Activated CD4-positive, alpha-beta T cell treated with anti-CD3 and anti-CD28 coated beads, Interleukin-2, amount 10 ng/mL, durations not matched to agents 7 days and 5 days (primary cell): Measurements from ENCODE around the gene POLN. TPM values are rescaled to one million over a fixed set of nuclear protein-coding genes. Genes with fewer than 3 reads are reported as not detected.
"Not testable (repeated sequence)": the region's sequence is repeated elsewhere in the genome, so short reads cannot be mapped to it uniquely, and the experiment has no call there.

Experiments used
- CTCF ChIA-PET: fragments of 350-600 bp; sonication (Branson Sonifier 250); formaldehyde crosslinking; loops from one replicate; lab custom pipeline; 2021; ENCODE audit warnings: antibody characterized with exemption; lab: Charles Lee
- POLR2A ChIA-PET: fragments of 350-600 bp; sonication (Branson Sonifier 250); formaldehyde crosslinking; loops from one replicate; lab custom pipeline; 2021; ENCODE audit warnings: antibody characterized with exemption; lab: Charles Lee
- DNase-seq: peaks from one replicate; pipeline ENCODE4 v3.0.0-alpha.2; 2020
- H3K27ac Mint-ChIP-seq: one replicate; pipeline ENCODE4 v1.8.0; 2021; ENCODE audit warnings: mild to moderate bottlenecking, moderate library complexity, mixed read lengths
- H3K27me3 Mint-ChIP-seq: one replicate; pipeline ENCODE4 v1.8.0; 2021; ENCODE audit warnings: mixed read lengths
- H3K36me3 Mint-ChIP-seq: one replicate; pipeline ENCODE4 v1.8.0; 2021; ENCODE audit warnings: low read depth, mixed read lengths
- H3K4me1 Mint-ChIP-seq: one replicate; pipeline ENCODE4 v1.8.0; 2021; ENCODE audit warnings: mixed read lengths
- H3K4me3 Mint-ChIP-seq: one replicate; pipeline ENCODE4 v1.8.0; 2021; ENCODE audit warnings: mild to moderate bottlenecking, moderate library complexity, mixed read lengths
- H3K9me3 Mint-ChIP-seq: one replicate; pipeline ENCODE4 v1.8.0; 2021; ENCODE audit warnings: mixed read lengths
- total RNA-seq, 2 experiments: library from RNA; stranded (reverse); gene quantifications; one replicate each; pipeline ENCODE4 v1.2.3, GENCODE V29; 2021

Gene POLN
- total RNA-seq, 2 experiments from 2014 or later: 3.3 to 3.8 TPM

DNA sequence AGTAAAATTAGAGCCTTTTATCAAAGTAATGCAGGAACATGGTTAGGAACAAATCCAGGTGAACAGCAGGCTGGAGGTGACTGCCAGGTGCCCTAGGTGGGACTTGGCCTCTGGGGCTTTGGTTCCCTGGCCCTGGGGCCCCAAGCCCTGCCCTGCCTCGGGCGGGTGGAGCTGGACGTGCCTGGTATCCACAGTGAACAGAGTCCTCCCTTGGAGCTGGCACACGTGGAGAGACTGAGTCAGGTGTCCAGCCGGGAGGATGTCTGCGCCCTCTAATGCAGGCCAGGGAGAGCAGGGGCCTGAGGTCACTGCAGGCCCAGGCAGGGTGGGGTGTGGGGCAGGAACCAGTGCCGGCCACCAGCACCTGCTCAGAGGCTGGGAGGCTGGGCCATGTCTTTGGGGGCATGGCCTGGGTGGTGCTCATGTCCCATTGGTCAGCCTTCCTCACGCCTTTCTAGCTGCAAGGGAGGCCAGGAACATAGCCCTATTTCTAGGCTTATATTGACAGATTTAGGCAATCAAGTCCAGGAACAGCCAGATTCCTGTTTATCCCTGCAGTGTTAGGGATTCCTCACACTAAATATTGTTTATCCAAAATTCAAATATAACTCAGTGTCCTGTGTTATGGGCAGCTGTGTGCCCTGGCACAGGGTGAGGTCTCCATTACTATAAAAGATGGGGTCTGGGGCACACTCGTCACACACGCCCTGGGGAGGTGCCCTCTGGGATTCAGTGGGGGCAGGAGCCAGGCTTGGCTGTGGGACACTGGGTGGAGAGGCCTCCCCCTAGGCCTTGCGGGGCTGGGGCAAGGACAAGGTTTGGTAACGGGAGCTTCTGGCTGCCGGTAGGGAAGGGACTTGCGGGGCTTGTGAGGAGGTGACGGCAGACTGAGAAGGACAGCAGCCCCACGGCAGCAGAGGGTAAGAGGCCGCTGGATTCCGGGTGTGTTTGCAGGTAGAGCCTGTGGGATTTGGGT, 197.1 kb downstream of the POLN start:
- CTCF ChIA-PET: interaction anchor here (0.6 to 1.9 kb wide), 2 partner anchors 11 to 1107 kb away, joined by 3 to 7 read pairs; no protein-coding TSS in a partner anchor
- POLR2A ChIA-PET: no interaction called here
- Mint-ChIP-seq H3K36me3 (peaks cover 1% of the 10 kb centered on the region), H3K4me3 (no peak overlapping the region), H3K4me1 (peaks cover 3% of the 10 kb centered on the region), H3K27ac (no peak overlapping the region), H3K9me3 (no peaks in the 10 kb centered on the region), H3K27me3 (peaks cover 9% of the 10 kb centered on the region)
- DNase-seq: no peak

DNA sequence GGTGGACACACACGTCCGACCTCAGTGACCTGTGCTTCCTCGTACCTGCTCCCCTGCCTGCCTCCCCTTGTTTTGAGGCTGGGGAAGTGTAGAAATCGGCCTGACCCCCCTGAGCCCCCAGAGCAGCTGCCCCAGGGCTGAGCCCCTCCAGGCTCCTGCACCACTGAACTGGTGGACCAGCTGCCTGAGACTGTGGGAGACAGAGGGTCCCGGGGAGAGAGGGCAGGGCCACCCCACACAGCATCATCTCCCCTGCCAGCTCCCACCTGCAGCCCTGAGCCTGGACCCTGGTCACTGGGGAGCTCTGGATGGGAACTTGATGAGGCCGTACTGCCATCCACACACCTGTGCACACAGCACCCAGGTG, 197.8 kb downstream of the POLN start:
- Mint-ChIP-seq H3K27me3 (peaks cover 14% of the 10 kb centered on the region), H3K27ac (no peak overlapping the region), H3K9me3 (no peaks in the 10 kb centered on the region), H3K4me1 (peaks cover 4% of the 10 kb centered on the region), H3K4me3 (no peak overlapping the region), H3K36me3 (peaks cover 1% of the 10 kb centered on the region)
- CTCF ChIA-PET: interaction anchor here (0.6 to 1.9 kb wide), 2 partner anchors 12 to 1108 kb away, joined by 3 to 7 read pairs; no protein-coding TSS in a partner anchor
- POLR2A ChIA-PET: no interaction called here
- DNase-seq: no peak

DNA sequence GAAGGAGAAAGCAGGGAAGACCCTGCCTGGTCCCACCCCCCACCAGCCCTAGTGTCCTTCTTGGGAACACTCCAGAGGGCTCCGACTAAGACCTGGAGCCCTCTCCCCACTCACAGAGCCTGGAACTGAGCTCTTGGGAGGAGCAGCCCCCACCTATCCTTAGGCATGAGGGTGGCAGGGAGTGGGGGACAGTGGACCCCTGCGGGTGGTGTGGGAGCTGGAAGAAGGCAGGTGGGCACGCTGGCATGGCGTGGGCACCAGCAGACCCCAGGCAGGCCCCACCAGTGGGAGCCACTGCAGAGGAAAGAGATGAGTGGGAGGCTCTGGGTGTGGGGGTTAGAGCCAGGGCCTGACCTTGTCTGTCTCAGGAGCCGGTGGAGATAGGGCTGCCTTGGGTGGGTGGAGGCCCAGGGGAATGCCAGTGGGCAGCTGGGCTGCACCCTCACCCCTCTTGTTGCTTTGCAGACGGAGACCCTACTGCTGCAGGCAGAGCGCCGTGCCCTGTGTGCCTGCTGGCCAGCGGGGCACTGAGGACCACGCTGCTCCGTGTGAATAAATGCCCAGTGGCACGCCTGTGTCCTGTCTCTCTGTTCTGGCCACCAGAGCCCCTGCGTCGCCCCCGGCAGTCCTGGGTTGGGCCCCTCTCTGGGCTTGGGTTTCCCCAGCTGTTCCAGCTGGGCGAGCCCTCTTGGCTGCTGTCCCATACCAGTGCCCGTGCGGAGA, 198.4 kb downstream of the POLN start:
- ChIA-PET POLR2A (no interaction called here), CTCF (interaction anchor here (1.0 to 1.9 kb wide), 2 partner anchors 13 to 176 kb away, joined by 3 to 7 read pairs; no protein-coding TSS in a partner anchor)
- Mint-ChIP-seq H3K4me3 (no peak overlapping the region), H3K9me3 (no peaks in the 10 kb centered on the region), H3K36me3 (peaks cover 1% of the 10 kb centered on the region), H3K27me3 (peaks cover 19% of the 10 kb centered on the region), H3K27ac (no peak overlapping the region), H3K4me1 (peaks cover 4% of the 10 kb centered on the region)
- no peak for DNase-seq

DNA sequence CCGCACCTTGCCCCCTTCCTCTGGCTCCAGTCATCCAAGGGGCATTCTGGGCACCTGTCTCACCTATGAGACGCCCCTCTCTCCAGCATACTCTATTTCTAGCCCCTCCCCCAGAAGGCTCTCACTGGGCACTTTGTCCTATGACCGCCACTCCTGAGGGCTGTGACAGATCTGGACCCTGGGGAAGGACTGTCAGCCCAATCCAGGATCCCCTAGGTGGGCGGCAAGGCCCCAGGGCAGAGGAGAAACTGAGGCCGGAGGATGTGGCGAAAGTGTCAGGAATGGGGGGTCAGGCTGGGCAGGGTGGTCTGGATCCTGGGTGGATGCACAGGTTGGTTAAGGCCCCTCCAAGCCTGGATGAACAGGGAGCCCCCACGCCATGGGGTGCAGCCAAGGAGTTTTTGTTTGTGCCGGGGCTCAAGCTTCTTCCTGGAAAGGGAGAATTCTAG, 198.9 kb downstream of the POLN start:
- peaks cover 4% of the 10 kb centered on the region for H3K4me1 Mint-ChIP-seq
- ChIA-PET POLR2A (no interaction called here), CTCF (interaction anchor here (1.0 to 1.9 kb wide), 2 partner anchors 13 to 177 kb away, joined by 3 to 7 read pairs; no protein-coding TSS in a partner anchor)
- no peak for DNase-seq
- peaks cover 1% of the 10 kb centered on the region for H3K36me3 Mint-ChIP-seq
- peaks cover 21% of the 10 kb centered on the region for H3K27me3 Mint-ChIP-seq
- peak overlapping the region; percentile 25 for H3K27ac Mint-ChIP-seq
- peak overlapping the region; percentile 71 for H3K4me3 Mint-ChIP-seq
- H3K9me3 Mint-ChIP-seq: no peaks in the 10 kb centered on the region

DNA sequence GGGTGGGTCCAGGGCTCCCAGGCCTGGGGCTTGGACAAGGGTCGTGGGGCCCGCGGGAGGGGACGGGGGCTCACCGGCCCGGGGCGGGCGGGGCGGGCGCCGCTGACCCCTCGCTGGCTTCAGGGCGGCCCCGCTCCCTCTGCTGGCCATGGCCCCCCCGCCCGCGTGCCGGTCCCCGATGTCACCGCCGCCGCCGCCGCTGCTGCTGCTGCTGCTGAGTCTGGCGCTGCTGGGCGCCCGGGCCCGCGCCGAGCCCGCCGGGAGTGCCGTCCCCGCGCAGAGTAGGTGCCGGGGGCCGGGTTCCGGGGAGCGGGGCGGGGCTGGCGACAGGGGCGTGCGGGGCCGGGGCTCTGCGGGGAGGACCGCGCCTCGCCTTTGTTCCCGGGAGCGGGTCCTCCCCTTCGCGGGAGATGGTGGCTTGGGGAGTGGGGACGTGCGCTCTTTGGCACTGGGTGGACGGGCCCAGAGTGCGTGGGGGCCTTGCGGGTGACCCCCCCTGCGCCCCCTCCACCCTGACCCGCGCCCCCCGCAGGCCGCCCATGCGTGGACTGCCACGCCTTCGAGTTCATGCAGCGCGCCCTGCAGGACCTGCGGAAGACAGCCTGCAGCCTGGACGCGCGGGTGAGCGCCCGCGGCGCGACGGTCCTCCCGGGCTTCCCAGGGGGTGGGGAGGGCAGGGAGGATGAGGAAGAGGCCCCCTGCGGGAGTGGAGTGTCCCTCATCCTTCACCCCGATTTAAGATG, 199.5 kb downstream of the POLN start:
- ChIA-PET POLR2A (no interaction called here), CTCF (no interaction called here)
- Mint-ChIP-seq H3K27me3 (peaks cover 21% of the 10 kb centered on the region), H3K4me1 (peaks cover 4% of the 10 kb centered on the region), H3K36me3 (peaks cover 1% of the 10 kb centered on the region), H3K27ac (peak overlapping the region; percentile 25), H3K4me3 (peak overlapping the region; percentile 76), H3K9me3 (no peaks in the 10 kb centered on the region)
- DNase-seq: peak; percentile 37

DNA sequence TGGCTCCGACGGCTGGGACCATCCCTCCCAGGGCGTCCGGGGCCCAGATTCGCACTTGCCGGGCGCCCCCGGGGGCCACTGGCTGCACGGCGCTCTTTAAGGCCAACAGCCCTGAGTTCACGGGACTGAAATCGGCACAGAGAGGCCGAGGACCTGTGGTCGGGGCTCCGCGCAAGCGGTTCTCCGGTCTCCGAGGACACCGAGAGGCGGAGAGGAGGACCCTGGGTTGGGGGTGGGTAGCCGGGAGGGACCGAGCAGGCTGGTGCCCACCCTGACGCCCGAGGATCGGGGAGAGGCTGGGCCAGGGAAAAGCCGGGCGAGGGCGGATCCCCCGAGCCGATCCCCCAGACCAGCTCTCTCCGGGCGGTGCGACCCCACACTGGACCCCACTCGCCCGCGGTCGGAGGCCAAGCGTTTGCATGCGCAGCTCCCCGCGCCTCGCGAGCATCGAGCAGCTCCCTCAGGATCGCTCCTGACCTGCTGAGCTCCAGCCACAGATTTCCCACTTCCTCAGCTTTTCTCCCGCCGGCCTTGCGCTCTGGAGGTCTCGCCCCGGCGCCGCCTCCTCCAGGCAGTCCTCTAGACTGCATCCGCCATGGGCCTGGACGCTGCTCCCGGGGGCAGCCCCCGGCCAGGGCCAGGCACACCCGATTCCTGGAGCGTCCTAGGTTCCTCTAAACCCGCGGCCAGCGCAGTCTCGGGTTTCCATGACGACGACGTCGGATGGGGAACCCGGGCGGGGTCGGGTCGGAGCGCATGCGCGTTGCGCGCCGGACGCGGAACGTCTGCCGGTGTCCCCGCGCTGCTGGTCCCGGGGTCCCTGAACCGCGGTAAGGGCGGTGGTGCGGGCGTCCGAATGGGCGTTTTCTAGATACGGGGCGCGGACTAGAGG, 200.4 kb downstream of the POLN start:
- Mint-ChIP-seq H3K36me3 (peaks cover 1% of the 10 kb centered on the region), H3K4me3 (peak overlapping the region; percentile 76), H3K27ac (no peak overlapping the region), H3K9me3 (no peaks in the 10 kb centered on the region), H3K4me1 (peaks cover 4% of the 10 kb centered on the region), H3K27me3 (peaks cover 28% of the 10 kb centered on the region)
- ChIA-PET POLR2A (no interaction called here), CTCF (interaction anchor here (1.2 kb wide), 1 partner anchor 11 kb away, joined by 3 read pairs; no protein-coding TSS in a partner anchor)
- peak; percentile 88 for DNase-seq

DNA sequence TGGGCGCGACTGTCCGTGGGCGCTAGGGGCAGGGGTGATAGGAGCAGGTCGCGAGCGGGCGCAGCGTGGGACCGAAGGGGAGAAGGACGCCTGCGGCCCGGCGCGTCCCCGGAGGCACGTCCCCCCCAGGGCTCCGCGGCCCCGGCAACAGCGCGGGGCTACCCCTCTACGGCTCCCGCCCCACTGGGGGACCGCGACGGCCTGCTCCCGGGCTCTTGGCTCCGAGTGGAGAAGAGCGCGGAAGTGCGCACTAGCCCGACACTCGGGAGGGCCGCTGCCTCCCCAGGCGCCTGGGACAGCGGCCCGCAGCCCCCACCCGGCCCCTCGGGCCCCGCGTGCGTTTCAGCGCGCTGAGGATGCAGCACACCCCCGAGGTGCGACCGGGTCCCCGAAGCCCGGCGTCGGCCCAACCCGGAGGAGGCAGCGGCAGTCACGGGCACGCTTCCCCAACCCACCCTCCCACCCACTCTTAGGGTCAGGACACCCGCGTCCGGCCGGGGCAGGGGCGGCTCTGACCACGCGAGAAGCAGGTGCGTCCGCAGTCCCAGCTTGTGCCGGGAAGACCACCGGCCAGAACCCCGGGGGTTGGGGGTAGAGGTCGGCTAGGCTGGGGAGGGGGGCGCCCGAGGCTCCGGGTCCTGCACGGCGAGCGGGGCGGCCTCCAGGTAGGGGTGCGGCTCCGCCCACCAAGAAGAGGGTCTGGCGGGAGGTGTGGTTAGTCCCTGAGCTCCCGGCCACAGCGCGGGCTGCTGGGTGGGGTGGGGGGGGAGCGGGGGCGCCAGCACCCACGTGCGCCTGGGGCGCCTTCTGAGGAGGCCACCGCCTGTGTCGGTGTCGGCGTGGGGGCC, 201.3 kb downstream of the POLN start:
- H3K27me3 Mint-ChIP-seq: peaks cover 33% of the 10 kb centered on the region
- H3K4me3 Mint-ChIP-seq: peak overlapping the region; percentile 38
- no peaks in the 10 kb centered on the region for H3K9me3 Mint-ChIP-seq
- ChIA-PET CTCF (interaction anchor here (1.2 kb wide), 1 partner anchor 12 kb away, joined by 3 read pairs; no protein-coding TSS in a partner anchor), POLR2A (no interaction called here)
- H3K4me1 Mint-ChIP-seq: peaks cover 4% of the 10 kb centered on the region
- peaks cover 1% of the 10 kb centered on the region for H3K36me3 Mint-ChIP-seq
- no peak for DNase-seq
- H3K27ac Mint-ChIP-seq: peak overlapping the region; percentile 54

DNA sequence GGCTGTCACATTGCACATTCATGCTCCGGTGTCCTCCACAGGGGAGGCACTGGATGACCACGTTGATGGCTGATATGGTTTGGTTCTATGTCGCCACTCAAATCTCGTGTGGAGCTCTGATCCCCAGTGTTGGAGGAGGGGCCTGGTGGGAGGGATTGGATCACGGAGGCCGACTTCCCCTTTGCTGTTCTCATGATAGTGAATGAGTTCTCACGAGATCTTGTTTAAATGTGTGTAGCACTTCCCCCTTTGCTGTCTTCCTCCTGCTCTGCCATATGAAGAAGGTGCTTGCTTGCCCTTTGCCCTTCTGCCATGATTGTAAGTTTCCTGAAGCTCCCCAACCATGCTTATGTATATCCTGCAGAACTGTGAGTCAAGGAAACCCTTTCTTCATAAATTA, 205.1 kb downstream of the POLN start:
- peaks cover 39% of the 10 kb centered on the region for H3K27me3 Mint-ChIP-seq
- H3K36me3 Mint-ChIP-seq: peaks cover 1% of the 10 kb centered on the region
- H3K9me3 Mint-ChIP-seq: no peaks in the 10 kb centered on the region
- CTCF ChIA-PET: no interaction called here
- no peak for DNase-seq
- no peak overlapping the region for H3K27ac Mint-ChIP-seq
- H3K4me3 Mint-ChIP-seq: no peak overlapping the region
- POLR2A ChIA-PET: no interaction called here
- H3K4me1 Mint-ChIP-seq: peaks cover 4% of the 10 kb centered on the region

DNA sequence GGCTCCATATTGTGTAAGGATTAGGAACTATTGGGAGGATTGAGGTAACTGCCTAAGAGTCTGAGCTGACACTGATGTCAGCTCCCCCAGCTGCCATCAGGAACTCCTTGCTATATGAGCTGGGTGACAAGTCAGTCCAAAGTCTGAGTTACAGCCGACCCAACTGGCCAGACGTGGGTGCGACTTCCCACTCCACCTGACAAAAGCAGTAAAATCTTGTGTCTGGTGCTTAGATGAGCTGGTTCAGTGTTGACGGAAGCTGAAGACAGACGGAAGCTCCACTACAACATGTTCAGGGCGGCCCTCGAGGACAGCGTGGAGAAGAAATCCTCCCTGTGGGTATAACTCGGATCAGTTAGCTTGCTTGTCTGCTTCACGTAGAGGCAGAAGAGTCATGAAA, 205.6 kb downstream of the POLN start:
- DNase-seq: no peak
- no peak overlapping the region for H3K27ac Mint-ChIP-seq
- peaks cover 37% of the 10 kb centered on the region for H3K27me3 Mint-ChIP-seq
- POLR2A ChIA-PET: no interaction called here
- peaks cover 1% of the 10 kb centered on the region for H3K4me1 Mint-ChIP-seq
- CTCF ChIA-PET: no interaction called here
- H3K9me3 Mint-ChIP-seq: no peaks in the 10 kb centered on the region
- no peaks in the 10 kb centered on the region for H3K36me3 Mint-ChIP-seq
- H3K4me3 Mint-ChIP-seq: no peak overlapping the region

DNA sequence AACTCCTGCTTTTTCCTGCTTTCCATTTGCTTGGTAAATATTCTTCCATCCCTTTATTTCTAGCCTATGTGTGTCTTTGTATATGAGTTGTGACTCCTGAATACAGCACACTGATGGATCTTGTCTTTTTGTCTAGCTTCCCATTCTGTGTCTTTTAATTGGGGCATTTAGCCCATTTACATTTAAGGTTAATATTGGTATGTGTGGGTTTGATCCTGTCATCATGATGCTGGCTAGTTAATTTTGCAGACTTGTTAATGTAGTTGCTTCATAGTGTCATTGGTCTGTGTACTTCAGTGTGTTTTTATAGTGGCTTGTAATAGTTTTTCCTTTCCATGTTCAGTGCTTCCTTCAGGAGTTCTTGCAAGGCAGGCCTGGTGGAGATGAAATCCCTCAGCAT, 210.8 kb downstream of the POLN start:
- peaks cover 46% of the 10 kb centered on the region for H3K27me3 Mint-ChIP-seq
- POLR2A ChIA-PET, DNase-seq, H3K4me3 Mint-ChIP-seq, H3K4me1 Mint-ChIP-seq, H3K9me3 Mint-ChIP-seq, H3K27ac Mint-ChIP-seq, H3K36me3 Mint-ChIP-seq: not testable (repeated sequence)
- CTCF ChIA-PET: interaction anchor here (0.6 kb wide), 1 partner anchor 51 kb away, joined by 3 read pairs; no protein-coding TSS in a partner anchor

DNA sequence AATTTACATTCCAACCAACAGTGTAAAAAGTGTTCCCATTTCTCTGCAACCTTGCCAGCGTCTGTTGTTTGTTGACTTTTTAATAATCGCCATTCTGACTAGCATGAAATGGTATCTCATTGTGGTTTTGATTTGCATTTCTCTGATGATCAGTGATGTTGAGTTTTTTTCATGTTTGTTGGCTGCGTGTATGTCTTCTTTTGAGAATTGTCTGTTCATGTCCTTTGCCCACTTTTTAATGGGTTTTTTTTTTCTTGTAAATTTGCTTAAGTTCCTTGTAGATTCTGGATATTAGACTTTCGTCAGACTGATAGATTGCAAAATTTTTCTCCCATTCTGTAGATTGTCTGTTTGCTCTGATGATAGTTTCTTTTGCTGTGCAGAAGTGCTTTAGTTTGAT, 214.8 kb downstream of the POLN start:
- H3K4me3 Mint-ChIP-seq, POLR2A ChIA-PET, H3K36me3 Mint-ChIP-seq, H3K4me1 Mint-ChIP-seq, CTCF ChIA-PET, DNase-seq, H3K9me3 Mint-ChIP-seq, H3K27ac Mint-ChIP-seq: not testable (repeated sequence)
- H3K27me3 Mint-ChIP-seq: peaks cover 52% of the 10 kb centered on the region
